Measurements from ENCODE around the gene FIGN.

The FIGN gene

GRCh38 chr2:163611557-163611906 is 124.3 kb downstream of the FIGN start:
- Histone ChIP-seq H3K9me2 (ENCODE audit: low read depth, low read length) (no peaks in the 10 kb centered on the region), H4K20me1 (ENCODE audit: insufficient read depth, low read length) (no peaks in the 10 kb centered on the region), H3F3A (ENCODE audit: insufficient read depth, low read length) (no peaks in the 10 kb centered on the region), H3K9ac (ENCODE audit: low read length) (no peak overlapping the region), H3K4me1 (ENCODE audit: insufficient read depth, low read length, severe bottlenecking) (no peaks in the 10 kb centered on the region), H3K4me2 (ENCODE audit: low read length) (no peak overlapping the region), H3K9me3 (ENCODE audit: low read length) (no peaks in the 10 kb centered on the region), H3K27me3 (ENCODE audit: insufficient read depth, low read length) (no peaks in the 10 kb centered on the region), H3K4me3 (ENCODE audit: low read depth, low read length, poor library complexity, severe bottlenecking) (no peak overlapping the region), H3K36me3 (ENCODE audit: insufficient read depth, low read length) (no peaks in the 10 kb centered on the region), H2AFZ (ENCODE audit: low read length) (no peak overlapping the region), H3K79me2 (ENCODE audit: insufficient read depth, low read length) (no peaks in the 10 kb centered on the region), H3K27ac (ENCODE audit: low read depth, low read length, poor library complexity, severe bottlenecking) (no peak overlapping the region)
- TF ChIP-seq CTCF (IDR thresholded peaks at IDR 0.05; ENCODE audit: low read length) = no peak
- TF ChIP-seq EZH2 (IDR thresholded peaks at IDR 0.05; ENCODE audit: borderline replicate concordance, low read length) = no peak

GRCh38 chr2:163610817-163611556 is 124.8 kb downstream of the FIGN start:
- Histone ChIP-seq H4K20me1 (ENCODE audit: insufficient read depth, low read length) (no peaks in the 10 kb centered on the region), H3K9ac (ENCODE audit: low read length) (no peak overlapping the region), H3K4me1 (ENCODE audit: insufficient read depth, low read length, severe bottlenecking) (no peaks in the 10 kb centered on the region), H2AFZ (ENCODE audit: low read length) (no peak overlapping the region), H3K4me2 (ENCODE audit: low read length) (no peak overlapping the region), H3K27me3 (ENCODE audit: insufficient read depth, low read length) (no peaks in the 10 kb centered on the region), H3K9me2 (ENCODE audit: low read depth, low read length) (no peaks in the 10 kb centered on the region), H3K9me3 (ENCODE audit: low read length) (no peaks in the 10 kb centered on the region), H3K4me3 (ENCODE audit: low read depth, low read length, poor library complexity, severe bottlenecking) (no peak overlapping the region), H3F3A (ENCODE audit: insufficient read depth, low read length) (no peaks in the 10 kb centered on the region), H3K27ac (ENCODE audit: low read depth, low read length, poor library complexity, severe bottlenecking) (no peak overlapping the region), H3K36me3 (ENCODE audit: insufficient read depth, low read length) (no peaks in the 10 kb centered on the region), H3K79me2 (ENCODE audit: insufficient read depth, low read length) (no peaks in the 10 kb centered on the region)
- peak; percentile 38; the same call in 1 of the 2 replicates for TF ChIP-seq CTCF (IDR thresholded peaks at IDR 0.05; ENCODE audit: low read length)
- TF ChIP-seq EZH2 (IDR thresholded peaks at IDR 0.05; ENCODE audit: borderline replicate concordance, low read length) = no peak

- no peaks in the 10 kb centered on the region for H3K79me2 ChIP-seq (ENCODE audit: insufficient read depth, low read length)
- no peaks in the 10 kb centered on the region for H3K4me1 ChIP-seq (ENCODE audit: insufficient read depth, low read length, severe bottlenecking)
- no peak overlapping the region for H3K27ac ChIP-seq (ENCODE audit: low read depth, low read length, poor library complexity, severe bottlenecking)
- no peak overlapping the region for H2AFZ ChIP-seq (ENCODE audit: low read length)
- no peaks in the 10 kb centered on the region for H4K20me1 ChIP-seq (ENCODE audit: insufficient read depth, low read length)
- H3K4me3 ChIP-seq (ENCODE audit: low read depth, low read length, poor library complexity, severe bottlenecking) = no peak overlapping the region
- no peak overlapping the region for H3K9ac ChIP-seq (ENCODE audit: low read length)
- no peak overlapping the region for H3K4me2 ChIP-seq (ENCODE audit: low read length)
- no peaks in the 10 kb centered on the region for H3K27me3 ChIP-seq (ENCODE audit: insufficient read depth, low read length)
- no peaks in the 10 kb centered on the region for H3F3A ChIP-seq (ENCODE audit: insufficient read depth, low read length)
- TF ChIP-seq EZH2 (IDR thresholded peaks at IDR 0.05; ENCODE audit: borderline replicate concordance, low read length) (no peak), CTCF (IDR thresholded peaks at IDR 0.05; ENCODE audit: low read length) (no peak)
- H3K9me3 ChIP-seq (ENCODE audit: low read length) = no peaks in the 10 kb centered on the region
- H3K9me2 ChIP-seq (ENCODE audit: low read depth, low read length) = no peaks in the 10 kb centered on the region
- no peaks in the 10 kb centered on the region for H3K36me3 ChIP-seq (ENCODE audit: insufficient read depth, low read length)
These were observed 128.2 kb downstream of the FIGN start for GRCh38 chr2:163607630-163608029.
